ENCODE data around the gene EFHD2.
"Not testable (repeated sequence)": the region's sequence is repeated elsewhere in the genome, so short reads cannot be mapped to it uniquely, and the experiment has no call there.

Gene EFHD2

DNA sequence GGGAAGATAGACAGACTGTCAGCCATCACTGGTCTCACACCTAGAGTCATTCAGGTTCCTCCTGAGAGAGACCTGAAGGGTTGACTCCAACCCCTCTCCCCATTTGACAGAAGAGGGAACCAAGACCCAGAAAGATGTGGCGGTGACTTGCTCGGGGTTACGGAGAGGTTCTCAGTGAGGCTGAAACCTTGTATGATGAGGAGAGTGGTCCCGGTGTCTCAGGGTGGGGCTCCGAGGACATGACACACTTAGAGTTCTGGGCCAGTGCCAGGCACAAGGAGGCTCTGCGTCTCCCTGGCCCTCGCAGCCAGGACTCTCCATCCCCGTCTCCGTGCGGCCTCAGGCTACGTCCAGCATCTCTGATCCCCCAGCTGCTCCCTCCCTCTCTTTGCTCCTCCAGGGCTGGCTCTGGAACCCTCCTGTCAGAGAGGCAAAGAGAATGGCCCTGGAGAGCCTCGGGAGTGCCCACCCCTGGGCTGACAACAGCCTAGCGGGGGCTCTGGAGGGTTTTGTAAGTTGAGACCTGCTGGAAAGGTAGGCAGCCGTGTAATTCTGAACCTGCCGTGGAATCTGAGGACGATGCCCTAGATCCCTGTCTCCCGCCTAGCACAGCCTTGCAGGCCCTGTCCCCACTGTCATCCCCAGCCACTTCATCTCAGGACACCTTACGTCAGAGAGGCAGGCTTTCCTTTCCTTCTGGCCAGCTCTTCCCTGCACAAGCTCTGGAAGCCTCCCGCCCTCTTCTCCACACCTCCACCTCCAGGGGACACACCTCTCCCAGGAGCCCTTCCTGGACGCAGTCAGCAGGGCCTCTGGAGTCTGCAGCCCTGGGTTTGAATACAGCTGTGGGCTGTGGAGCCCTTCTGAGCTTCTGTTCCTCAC is 4.1 kb downstream of the EFHD2 start:
- DNase-seq = no peak

DNA sequence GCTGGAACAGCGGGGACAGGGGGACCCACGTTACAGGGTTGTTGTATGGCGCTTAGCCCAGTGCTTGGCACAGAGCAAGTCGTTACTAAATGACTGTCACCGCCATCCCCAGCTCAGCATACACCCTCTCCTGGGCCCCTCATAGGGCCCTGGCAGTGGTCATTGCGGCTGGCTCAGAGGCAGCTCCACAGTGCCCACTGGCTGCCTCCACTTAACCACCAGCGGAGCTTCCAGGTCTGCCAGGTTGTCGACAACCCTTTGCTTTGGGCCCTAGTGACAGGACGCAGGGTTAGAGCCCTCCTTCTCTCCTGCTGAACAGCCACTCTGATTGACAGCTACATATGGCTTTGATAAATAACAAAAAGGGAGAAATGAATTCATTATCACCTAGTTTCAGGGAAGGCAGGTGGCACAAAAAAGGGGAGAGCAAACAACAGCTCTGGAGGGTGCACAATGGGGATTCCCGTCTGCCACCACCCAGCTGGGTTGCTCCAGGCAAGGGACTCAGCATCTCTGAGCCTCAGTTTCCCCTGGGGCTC is 4.8 kb downstream of the EFHD2 start:
- DNase-seq = no peak

DNA sequence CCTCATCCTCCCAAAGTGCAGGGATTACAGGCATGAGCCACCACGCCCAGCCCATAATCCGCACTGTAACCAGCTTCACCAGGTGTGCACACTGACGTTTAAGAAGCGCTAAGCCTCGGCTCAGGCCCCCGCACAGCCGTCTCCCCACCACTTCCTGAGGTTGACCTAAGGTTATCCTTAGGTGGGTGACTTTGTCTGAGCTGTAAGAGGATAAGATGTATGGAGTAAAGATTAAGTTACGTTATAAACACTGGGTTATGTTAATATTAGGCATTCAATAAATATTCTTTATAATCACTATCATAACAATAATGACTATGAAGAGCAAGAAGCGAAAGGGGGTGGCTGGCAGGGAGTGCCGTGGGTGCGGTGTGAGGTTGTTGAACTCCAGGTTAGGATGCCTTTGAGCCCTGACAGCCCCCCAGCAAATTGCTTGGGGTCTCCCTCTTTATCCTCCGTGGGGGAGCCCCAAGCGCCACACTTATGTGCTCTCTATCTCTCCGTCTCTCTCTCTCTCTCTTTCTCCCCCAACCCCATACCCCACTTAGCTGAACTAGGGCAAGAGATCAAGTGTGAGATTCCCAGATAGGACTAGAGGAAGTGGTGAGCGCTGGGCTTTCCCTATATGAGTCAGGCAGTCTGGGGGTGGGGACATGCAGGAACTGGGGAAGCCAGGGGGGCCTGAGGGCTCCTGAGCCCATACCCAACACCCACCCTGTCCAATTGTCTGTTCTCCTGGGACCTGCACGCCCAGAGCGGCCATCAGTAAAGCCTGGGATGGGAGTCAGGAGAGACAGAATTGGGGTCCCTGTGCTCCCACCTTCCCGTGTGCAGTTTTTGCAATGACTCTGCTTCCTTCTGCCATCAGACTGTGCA is 7.6 kb downstream of the EFHD2 start:
- no peak for DNase-seq

DNA sequence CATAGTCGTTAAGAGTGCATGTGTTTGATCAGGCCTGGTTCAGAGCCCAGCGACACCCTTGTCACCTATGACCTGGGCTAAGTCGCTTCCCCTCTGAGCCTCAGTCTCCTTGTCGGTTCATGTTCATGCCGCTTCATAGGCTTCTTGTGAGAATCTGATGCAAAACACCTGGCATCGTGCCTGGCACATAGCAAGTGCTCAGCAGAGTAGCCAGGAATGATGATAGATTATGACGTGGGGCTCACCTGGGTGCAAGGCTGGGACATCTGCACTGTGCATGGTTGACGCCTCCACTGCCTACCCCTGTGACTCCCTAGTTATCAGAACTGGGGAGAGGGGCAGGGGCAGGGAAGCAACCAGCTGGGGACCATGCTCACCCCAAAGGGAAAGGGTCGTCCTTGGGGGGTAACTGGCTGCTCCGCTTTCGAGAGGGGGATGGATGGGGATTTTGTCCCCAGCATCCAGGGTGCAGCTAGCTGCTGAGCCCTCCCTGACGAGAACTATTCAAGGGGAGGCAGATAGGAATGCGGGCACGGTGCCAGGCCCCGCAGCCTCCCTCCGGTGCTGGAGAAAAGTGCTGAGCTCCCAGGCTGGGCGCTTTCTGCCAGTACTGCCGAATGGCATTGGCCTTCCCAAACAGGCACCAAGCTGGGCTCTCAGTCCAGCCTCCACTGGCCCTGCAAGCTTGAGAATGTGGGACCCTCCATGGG is 9.3 kb downstream of the EFHD2 start:
- DNase-seq = no peak

- DNase-seq = no peak
These were observed 11.3 kb downstream of the EFHD2 start for GRCh38 chr1:15420853-15421465.

DNA sequence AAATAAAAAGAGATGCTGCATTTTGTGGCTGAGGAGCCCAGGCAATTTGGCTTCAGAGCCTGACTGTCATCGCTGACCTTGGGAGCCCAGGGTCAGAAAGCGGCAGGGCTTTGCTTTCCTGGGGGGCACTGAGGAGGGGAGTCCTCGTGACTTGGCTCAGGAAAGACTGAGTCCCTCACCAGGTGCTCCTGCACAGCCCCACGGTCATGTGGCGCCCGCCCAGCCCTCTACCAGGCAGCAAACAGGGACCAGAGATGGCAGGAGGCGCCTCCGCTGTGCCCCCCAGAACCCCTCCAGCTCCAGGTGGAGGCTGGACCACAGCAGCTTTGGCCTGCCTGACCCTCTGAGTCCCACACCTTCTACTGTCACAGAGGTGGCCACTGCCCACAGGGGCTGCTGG is 13.2 kb downstream of the EFHD2 start:
- DNase-seq = no peak

- no peak for DNase-seq
These were observed 13.8 kb downstream of the EFHD2 start for GRCh38 chr1:15423355-15424077.

DNA sequence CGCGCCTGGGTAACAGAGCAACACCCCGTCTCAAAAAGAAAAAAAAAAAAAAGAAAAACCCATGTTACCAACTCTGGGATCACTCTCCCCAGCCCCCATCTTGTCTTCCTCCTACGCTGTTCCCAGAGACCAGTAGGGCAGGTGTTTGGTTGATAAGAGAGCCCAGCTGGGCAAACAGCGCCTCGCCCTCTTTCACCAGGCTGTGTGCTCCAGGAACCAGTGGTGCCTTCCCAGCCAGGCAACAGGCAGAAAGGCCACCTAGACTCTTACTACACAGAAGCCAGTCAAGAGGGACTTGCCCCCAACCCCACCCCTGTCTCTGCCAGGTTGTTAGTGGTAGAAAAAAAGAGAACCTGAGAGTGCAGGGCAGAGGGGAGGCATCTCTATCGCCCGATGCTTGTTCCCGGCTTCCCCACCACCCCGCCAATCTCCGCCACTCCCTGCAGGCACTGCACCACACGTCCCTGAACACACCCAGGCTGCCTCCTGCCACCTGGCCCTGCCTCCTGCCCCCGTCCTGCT is 14.5 kb downstream of the EFHD2 start:
- DNase-seq = peak; percentile 78

- DNase-seq = no peak
These were observed 15.3 kb downstream of the EFHD2 start for GRCh38 chr1:15424981-15425380.

- no peak for DNase-seq
These were observed 15.8 kb downstream of the EFHD2 start for GRCh38 chr1:15425521-15425920.

GRCh38 chr1:15425958-15426357 is 16.3 kb downstream of the EFHD2 start:
- DNase-seq = no peak

GRCh38 chr1:15426492-15427279 is 17.0 kb downstream of the EFHD2 start:
- no peak for DNase-seq

DNA sequence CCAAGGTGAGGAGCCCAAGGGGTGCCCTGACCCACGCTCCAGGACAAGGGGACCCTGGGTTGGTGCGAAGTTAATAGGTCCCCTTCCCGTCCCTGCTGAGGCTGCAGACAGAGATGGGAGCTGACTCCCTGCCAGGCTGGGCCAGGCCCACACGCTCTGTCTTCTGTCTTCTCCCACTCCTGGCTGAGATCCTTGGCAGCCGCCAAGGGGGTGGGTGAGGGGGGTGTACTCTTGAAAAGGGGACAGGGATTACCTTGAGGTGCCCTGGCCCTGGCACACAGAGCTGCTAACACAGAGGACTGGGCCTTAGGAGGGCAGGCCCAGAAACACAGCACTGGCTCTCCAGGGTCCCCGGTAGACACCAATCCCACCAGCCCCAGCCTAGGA is 17.6 kb downstream of the EFHD2 start:
- no peak for DNase-seq

DNA sequence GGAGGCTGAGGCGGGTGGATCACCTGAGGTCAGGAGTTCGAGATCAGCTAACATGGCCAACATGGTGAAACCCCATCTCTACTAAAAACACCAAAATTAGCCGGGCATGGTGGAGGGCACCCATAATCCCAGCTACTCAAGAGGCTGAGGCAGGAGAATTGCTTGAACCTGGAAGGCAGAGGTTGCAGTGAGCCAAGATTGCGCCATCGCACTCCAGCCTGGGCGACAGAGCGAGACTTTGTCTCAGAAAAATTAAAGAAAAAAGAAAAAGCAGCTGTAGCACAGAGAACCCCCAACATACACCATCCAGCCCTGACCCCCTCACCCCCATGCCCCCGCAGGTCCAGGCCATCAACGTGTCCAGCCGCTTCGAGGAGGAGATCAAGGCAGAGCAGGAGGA is 18.6 kb downstream of the EFHD2 start:
- not testable (repeated sequence) for DNase-seq

- no peak for DNase-seq
These were observed 19.2 kb downstream of the EFHD2 start for GRCh38 chr1:15428815-15429435.

DNA sequence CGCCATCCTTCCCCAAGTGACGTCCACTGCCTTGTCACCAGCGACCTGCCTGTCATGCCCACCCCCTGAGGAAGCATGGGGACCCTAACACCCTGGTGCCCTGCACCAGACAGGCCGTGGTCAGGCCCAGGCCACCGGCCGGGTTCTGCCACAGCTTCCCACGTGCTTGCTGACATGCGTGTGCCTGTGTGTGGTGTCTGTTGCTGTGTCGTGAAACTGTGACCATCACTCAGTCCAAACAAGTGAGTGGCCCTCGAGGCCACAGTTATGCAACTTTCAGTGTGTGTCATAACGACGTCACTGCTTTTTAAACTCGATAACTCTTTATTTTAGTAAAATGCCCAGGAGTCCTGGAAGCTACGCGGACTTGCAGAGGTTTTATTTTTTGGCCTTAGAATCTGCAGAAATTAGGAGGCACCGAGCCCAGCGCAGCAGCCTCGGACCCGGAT is 20.0 kb downstream of the EFHD2 start:
- DNase-seq = no peak

- no peak for DNase-seq
These were observed 21.3 kb downstream of the EFHD2 start for GRCh38 chr1:15430787-15431570.

DNA sequence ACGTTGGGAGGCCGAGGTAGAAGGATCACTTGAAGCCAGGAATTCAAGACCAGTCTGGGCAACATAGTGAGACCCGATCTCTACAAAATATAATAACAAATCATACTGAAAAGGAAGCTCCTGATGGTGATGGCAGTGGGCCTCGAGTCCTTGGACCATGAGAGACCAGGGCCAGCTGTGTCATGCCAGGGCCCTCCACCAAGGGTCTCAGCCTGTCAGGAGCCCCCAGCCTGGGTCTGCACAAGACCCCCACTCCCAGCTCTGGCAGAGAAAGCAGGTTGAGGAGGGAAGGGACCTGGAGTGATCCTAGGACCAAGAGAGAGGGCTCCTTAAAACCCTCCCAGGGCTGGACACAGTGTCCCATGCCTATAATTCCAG is 21.9 kb downstream of the EFHD2 start:
- DNase-seq = no peak

DNA sequence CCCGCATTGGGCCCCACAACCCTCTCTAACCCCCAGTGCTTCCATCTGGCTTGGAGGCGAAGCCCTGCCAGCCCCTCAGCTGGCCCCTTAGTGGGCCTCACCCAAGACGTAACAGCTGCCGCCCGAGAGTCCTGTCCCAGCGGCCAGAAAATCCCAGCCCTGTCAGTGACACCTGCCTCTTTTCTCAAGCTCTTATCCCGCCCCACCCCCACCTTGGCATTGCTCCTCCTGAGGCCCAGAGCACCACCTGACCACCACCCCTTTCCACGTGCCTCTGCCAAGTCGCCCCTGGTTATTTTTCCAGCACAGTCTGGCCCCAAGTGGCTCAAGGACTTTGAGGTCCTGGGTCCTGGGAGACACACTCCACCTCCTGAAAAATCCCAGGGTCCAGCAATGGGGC is 22.6 kb downstream of the EFHD2 start:
- no peak for DNase-seq

Data from COR-L47 (cell line).